ENCODE results near the gene MICAL1.

MICAL1 gene

DNA sequence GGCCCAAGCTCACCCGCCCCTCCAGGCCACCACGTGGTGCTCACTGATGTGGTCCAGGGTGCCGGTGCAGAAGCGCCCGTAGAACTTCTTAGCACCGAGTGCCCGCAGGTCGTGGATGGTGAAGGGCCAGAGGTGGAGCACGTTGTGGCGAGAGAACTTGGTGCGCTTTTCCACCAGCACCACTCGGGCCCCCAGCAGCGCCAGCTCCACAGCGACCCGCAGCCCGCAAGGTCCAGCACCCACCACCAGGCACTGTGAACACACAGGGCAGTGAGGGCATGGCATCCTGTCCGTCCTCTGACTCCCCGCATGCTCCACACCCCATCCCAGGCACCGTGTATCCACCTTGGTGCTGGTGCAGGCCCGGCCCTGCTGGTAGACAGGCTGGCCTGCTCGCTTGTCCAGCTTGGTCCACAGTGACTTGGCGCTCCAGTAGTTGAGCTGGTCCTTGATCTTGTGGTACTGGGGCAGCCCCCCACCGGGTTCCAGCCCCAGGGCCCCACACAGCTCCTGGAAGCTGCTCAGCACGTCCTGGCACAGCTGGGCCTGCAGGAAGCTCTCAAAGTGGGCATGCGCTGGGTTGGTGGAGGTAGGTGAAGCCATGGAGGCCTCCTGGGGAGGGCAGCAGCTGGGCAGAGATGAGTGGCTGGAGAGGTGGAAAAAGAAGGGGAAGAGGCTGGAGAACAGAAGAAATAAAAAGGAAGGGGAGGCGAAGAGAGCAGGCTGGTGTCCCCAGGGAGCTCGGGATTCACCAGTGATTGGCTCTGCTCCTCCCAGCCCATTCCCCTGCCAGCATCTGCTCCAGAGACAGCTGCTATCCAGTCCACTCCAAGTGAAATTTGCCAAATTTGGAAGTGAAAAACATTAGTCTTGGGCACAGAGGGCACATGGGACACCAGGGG lies 1.7 kb downstream of the MICAL1 start:
- no peak for TF ChIP-seq POLR2AphosphoS5 (IDR thresholded peaks at IDR 0.05; ENCODE audit: low read depth)
- TF ChIP-seq, protein P1, sequence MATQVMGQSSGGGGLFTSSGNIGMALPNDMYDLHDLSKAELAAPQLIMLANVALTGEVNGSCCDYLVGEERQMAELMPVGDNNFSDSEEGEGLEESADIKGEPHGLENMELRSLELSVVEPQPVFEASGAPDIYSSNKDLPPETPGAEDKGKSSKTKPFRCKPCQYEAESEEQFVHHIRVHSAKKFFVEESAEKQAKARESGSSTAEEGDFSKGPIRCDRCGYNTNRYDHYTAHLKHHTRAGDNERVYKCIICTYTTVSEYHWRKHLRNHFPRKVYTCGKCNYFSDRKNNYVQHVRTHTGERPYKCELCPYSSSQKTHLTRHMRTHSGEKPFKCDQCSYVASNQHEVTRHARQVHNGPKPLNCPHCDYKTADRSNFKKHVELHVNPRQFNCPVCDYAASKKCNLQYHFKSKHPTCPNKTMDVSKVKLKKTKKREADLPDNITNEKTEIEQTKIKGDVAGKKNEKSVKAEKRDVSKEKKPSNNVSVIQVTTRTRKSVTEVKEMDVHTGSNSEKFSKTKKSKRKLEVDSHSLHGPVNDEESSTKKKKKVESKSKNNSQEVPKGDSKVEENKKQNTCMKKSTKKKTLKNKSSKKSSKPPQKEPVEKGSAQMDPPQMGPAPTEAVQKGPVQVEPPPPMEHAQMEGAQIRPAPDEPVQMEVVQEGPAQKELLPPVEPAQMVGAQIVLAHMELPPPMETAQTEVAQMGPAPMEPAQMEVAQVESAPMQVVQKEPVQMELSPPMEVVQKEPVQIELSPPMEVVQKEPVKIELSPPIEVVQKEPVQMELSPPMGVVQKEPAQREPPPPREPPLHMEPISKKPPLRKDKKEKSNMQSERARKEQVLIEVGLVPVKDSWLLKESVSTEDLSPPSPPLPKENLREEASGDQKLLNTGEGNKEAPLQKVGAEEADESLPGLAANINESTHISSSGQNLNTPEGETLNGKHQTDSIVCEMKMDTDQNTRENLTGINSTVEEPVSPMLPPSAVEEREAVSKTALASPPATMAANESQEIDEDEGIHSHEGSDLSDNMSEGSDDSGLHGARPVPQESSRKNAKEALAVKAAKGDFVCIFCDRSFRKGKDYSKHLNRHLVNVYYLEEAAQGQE (IDR thresholded peaks at IDR 0.05; ENCODE audit: insufficient replicate concordance, low read depth) = no peak
- DNase-seq (ENCODE audit: low read depth in 1 of 2, low spot score in 1 of 2) = peak in 1 of 2 experiments; percentile 35
- H3K27me3 ChIP-seq (ENCODE audit: insufficient read depth, poor library complexity, severe bottlenecking) = no peaks in the 10 kb centered on the region
- H3K27ac ChIP-seq (replicated peaks) = peak overlapping the region; percentile 59
- peak overlapping the region; percentile 76 for H3K4me3 ChIP-seq (replicated peaks; ENCODE audit: insufficient read depth, low read length)

DNA sequence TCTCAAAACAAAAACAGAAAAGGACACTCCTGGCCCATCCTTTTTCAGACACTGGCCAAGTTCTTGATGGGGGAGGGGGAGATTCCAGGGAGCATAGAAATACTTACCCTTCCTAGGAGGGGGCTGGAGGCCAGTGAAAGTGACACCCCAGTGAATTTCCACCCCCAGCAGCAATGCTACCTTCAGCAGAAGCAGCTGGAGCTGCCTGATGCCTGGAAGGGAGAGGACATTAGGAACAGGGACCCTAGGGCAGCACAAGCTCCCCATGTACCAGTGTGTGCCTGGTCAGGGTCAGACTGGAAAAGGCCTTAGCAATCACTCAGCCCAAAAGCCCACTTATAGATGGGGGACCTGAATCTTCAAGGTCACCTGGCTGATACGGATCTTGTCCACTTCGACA lies 2.4 kb downstream of the MICAL1 start:
- DNase-seq (ENCODE audit: low read depth in 1 of 2, low spot score in 1 of 2) = no peak
- no peak for TF ChIP-seq SPI1 (IDR thresholded peaks at IDR 0.05; ENCODE audit: borderline replicate concordance, low read depth)
- no peak for TF ChIP-seq GABPA (IDR thresholded peaks at IDR 0.05; ENCODE audit: low read depth)
- TF ChIP-seq, protein P2, sequence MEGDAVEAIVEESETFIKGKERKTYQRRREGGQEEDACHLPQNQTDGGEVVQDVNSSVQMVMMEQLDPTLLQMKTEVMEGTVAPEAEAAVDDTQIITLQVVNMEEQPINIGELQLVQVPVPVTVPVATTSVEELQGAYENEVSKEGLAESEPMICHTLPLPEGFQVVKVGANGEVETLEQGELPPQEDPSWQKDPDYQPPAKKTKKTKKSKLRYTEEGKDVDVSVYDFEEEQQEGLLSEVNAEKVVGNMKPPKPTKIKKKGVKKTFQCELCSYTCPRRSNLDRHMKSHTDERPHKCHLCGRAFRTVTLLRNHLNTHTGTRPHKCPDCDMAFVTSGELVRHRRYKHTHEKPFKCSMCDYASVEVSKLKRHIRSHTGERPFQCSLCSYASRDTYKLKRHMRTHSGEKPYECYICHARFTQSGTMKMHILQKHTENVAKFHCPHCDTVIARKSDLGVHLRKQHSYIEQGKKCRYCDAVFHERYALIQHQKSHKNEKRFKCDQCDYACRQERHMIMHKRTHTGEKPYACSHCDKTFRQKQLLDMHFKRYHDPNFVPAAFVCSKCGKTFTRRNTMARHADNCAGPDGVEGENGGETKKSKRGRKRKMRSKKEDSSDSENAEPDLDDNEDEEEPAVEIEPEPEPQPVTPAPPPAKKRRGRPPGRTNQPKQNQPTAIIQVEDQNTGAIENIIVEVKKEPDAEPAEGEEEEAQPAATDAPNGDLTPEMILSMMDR (IDR thresholded peaks at IDR 0.05; ENCODE audit: insufficient read depth, low read length) = no peak
- TF ChIP-seq, protein P1 (IDR thresholded peaks at IDR 0.05; ENCODE audit: insufficient replicate concordance, low read depth) = no peak
- no peak for TF ChIP-seq POLR2AphosphoS5 (IDR thresholded peaks at IDR 0.05; ENCODE audit: low read depth)
- no peak overlapping the region for H3K4me3 ChIP-seq (replicated peaks; ENCODE audit: insufficient read depth, low read length)
- no peaks in the 10 kb centered on the region for H3K27me3 ChIP-seq (ENCODE audit: insufficient read depth, poor library complexity, severe bottlenecking)
- H3K27ac ChIP-seq (replicated peaks) = no peak overlapping the region

DNA sequence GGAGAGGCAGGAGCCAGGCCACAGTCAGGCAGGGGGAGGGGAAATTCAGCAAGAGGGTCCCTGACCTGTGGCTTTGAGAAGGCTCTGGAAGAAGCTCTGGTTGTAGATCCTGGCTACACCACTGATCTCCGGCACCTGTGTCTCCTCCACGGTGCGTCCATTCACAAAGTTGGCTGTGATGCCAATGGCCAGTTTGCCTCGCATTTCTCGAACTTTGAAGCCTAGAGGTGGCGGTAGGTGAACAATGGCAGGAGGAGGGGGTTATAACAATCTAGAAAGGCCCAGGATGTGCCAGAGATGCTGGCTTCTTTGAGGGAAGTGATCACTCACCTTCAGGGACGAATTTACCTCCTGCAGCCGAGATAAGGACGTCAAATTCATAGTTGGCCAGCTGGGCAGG lies 3.4 kb downstream of the MICAL1 start:
- TF ChIP-seq, protein P1 (IDR thresholded peaks at IDR 0.05; ENCODE audit: insufficient replicate concordance, low read depth) = no peak
- TF ChIP-seq, protein P2 (IDR thresholded peaks at IDR 0.05; ENCODE audit: insufficient read depth, low read length) = no peak
- no peak for TF ChIP-seq SPI1 (IDR thresholded peaks at IDR 0.05; ENCODE audit: borderline replicate concordance, low read depth)
- TF ChIP-seq GABPA (IDR thresholded peaks at IDR 0.05; ENCODE audit: low read depth) = no peak
- TF ChIP-seq POLR2AphosphoS5 (IDR thresholded peaks at IDR 0.05; ENCODE audit: low read depth) = no peak
- Histone ChIP-seq H3K27me3 (ENCODE audit: insufficient read depth, poor library complexity, severe bottlenecking) (no peaks in the 10 kb centered on the region), H3K27ac (replicated peaks) (no peak overlapping the region), H3K4me3 (replicated peaks; ENCODE audit: insufficient read depth, low read length) (no peak overlapping the region)
- no peak for DNase-seq (ENCODE audit: low read depth in 1 of 2, low spot score in 1 of 2)
